Activated CD8-positive, alpha-beta T cell treated with anti-CD3 and anti-CD28 coated beads for 36 hours (primary cell): Measurements from ENCODE around the gene FBN1. TPM values are rescaled to one million over a fixed set of nuclear protein-coding genes. Genes with fewer than 3 reads are reported as not detected.

ENCODE experiments used
- ATAC-seq: fragments of 200-7000 bp; cut with Tn5 transposase; one replicate; pipeline ENCODE4 v1.10.0; 2021; ENCODE audit warnings: mild to moderate bottlenecking, moderate library complexity
- CTCF ChIA-PET: fragments of 350-600 bp; sonication (Branson Sonifier 250); formaldehyde crosslinking; loops from one replicate; lab custom pipeline; 2021; ENCODE audit warnings: antibody characterized with exemption; lab: Charles Lee
- POLR2A ChIA-PET: fragments of 350-600 bp; sonication (Branson Sonifier 250); formaldehyde crosslinking; loops from one replicate; lab custom pipeline; 2021; ENCODE audit warnings: antibody characterized with exemption; lab: Charles Lee
- DNase-seq: peaks from one replicate; pipeline ENCODE4 v3.0.0-alpha.2; 2020
- H3K27ac Mint-ChIP-seq: one replicate; pipeline ENCODE4 v1.8.0; 2021; ENCODE audit warnings: mild to moderate bottlenecking, mixed read lengths
- H3K27me3 Mint-ChIP-seq: one replicate; pipeline ENCODE4 v1.8.0; 2021; ENCODE audit warnings: mixed read lengths
- H3K36me3 Mint-ChIP-seq: one replicate; pipeline ENCODE4 v1.8.0; 2021; ENCODE audit warnings: low read depth, mixed read lengths
- H3K4me1 Mint-ChIP-seq: one replicate; pipeline ENCODE4 v1.8.0; 2021; ENCODE audit warnings: low read depth, mixed read lengths
- H3K4me3 Mint-ChIP-seq: one replicate; pipeline ENCODE4 v1.8.0; 2021; ENCODE audit warnings: mild to moderate bottlenecking, moderate library complexity, mixed read lengths
- H3K9me3 Mint-ChIP-seq: one replicate; pipeline ENCODE4 v1.8.0; 2021; ENCODE audit warnings: mixed read lengths
- intact Hi-C: fragments of 100-400 bp; cut with micrococcal nuclease; formaldehyde crosslinking; loops from one replicate; pipeline ENCODE4 v1.10.0; 2022
- total RNA-seq, 2 experiments: library from RNA; stranded (reverse); gene quantifications; one replicate each; pipeline ENCODE4 v1.2.3, GENCODE V29; 2021
- TF ChIP-seq, protein P1 (sequence below): fragments of 200-600 bp; IDR thresholded peaks from one replicate; pipeline ENCODE4 v1.8.0; 2022; ENCODE audit warnings: antibody characterized with exemption, mild to moderate bottlenecking

Gene FBN1
- total RNA-seq, 2 experiments from 2014 or later, result 0.38 to 0.49 TPM

DNA sequence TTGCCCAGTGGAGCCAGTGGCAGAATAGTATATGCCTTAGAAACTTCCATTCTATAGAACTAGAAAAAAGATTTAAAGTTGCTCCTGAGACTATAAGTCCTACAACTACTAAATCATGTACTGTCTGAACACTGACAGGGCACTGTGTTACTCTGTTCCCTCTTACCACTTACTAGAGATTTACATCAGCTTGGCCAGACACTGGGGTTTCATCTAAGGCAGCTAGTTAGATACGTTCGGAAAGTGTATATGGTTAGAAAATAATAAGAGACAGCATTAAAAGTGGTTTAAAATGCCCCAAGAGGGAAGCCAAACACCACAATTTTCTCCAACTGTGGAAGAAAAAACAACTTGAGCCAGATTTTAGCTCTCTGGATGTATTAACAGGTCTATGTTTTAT, 97.1 kb downstream of the FBN1 start:
- no peaks in the 10 kb centered on the region for H3K27me3 Mint-ChIP-seq
- H3K4me3 Mint-ChIP-seq, result no peak overlapping the region
- no peak for ATAC-seq
- no peaks in the 10 kb centered on the region for H3K4me1 Mint-ChIP-seq
- H3K36me3 Mint-ChIP-seq, result no peaks in the 10 kb centered on the region
- DNase-seq, result no peak
- POLR2A ChIA-PET, result no interaction called here
- H3K9me3 Mint-ChIP-seq, result no peaks in the 10 kb centered on the region
- H3K27ac Mint-ChIP-seq, result no peak overlapping the region
- CTCF ChIA-PET, result no interaction called here
- TF ChIP-seq, protein P1, sequence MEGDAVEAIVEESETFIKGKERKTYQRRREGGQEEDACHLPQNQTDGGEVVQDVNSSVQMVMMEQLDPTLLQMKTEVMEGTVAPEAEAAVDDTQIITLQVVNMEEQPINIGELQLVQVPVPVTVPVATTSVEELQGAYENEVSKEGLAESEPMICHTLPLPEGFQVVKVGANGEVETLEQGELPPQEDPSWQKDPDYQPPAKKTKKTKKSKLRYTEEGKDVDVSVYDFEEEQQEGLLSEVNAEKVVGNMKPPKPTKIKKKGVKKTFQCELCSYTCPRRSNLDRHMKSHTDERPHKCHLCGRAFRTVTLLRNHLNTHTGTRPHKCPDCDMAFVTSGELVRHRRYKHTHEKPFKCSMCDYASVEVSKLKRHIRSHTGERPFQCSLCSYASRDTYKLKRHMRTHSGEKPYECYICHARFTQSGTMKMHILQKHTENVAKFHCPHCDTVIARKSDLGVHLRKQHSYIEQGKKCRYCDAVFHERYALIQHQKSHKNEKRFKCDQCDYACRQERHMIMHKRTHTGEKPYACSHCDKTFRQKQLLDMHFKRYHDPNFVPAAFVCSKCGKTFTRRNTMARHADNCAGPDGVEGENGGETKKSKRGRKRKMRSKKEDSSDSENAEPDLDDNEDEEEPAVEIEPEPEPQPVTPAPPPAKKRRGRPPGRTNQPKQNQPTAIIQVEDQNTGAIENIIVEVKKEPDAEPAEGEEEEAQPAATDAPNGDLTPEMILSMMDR, result no peak
- intact Hi-C loops, result no loop called here

DNA sequence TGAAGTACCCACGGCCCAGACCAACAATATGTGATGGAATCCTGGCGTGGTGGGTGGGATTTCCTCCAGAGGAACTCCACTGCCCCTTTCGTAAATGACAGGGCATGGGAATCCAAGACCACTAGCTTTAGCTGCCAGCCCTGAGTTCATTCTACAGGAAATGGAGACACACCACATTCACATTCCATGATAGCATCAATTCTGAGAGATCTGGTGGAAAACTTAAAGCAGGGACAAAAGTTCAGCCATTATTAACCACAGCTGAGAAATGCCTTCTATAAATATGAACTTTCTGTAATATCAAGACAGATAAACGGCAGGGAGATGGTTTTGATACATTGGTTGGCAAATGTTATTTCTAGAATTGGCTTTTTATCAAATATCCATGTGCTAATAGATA, 98.2 kb downstream of the FBN1 start:
- Mint-ChIP-seq H3K27me3 (no peaks in the 10 kb centered on the region), H3K9me3 (no peaks in the 10 kb centered on the region), H3K27ac (no peak overlapping the region), H3K4me1 (no peaks in the 10 kb centered on the region), H3K4me3 (no peak overlapping the region), H3K36me3 (no peaks in the 10 kb centered on the region)
- TF ChIP-seq, protein P1, result no peak
- ChIA-PET POLR2A (no interaction called here), CTCF (interaction anchor here (0.7 kb wide), 1 partner anchor 107 kb away, joined by 3 read pairs; no protein-coding TSS in a partner anchor)
- ATAC-seq (no peak), DNase-seq (no peak)
- intact Hi-C loops, result no loop called here

DNA sequence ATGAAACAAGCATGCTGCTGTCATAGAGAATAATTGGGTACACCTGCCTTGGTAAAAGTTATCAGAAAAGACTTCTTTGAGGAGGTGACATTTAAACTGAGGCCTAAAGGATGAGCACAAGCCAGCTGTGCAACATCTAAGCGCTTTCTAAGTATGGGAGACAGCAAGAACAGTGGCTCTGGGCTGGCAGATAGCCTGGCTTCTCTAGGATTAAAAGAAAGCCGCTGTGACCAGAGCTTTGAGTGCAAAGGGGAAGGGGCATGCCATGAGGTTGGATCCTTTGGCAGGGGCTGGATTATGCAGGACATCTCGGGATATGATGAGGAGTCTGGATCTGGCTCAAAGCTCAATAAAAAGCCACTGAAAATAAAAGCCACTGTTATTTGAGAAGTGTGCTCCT, 99.2 kb downstream of the FBN1 start:
- POLR2A ChIA-PET, result no interaction called here
- Mint-ChIP-seq H3K4me3 (no peak overlapping the region), H3K9me3 (no peaks in the 10 kb centered on the region), H3K27me3 (no peaks in the 10 kb centered on the region), H3K36me3 (no peaks in the 10 kb centered on the region), H3K4me1 (no peaks in the 10 kb centered on the region), H3K27ac (no peak overlapping the region)
- TF ChIP-seq, protein P1, result no peak
- CTCF ChIA-PET, result no interaction called here
- intact Hi-C loops, result no loop called here
- ATAC-seq, result no peak
- DNase-seq, result no peak

DNA sequence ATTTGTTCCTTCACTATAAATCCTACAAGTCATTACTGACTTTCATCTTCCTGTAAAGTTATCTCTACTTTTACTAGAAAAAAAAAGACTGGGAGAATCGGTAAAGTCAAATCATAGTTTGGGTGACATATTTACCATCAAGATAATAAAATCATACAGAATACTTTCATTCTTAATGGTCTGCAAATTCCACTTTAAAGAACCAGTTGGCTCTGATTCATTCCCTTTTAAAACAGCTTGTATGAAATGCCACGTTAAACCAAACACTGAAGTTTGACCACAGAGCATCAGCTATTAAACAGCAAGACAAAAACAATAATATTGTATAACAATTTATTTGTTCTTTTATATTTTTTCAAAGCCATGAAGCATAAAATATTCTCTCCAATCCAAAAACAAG, 100.7 kb downstream of the FBN1 start:
- ATAC-seq, result no peak
- no peaks in the 10 kb centered on the region for H3K4me1 Mint-ChIP-seq
- H3K9me3 Mint-ChIP-seq, result no peaks in the 10 kb centered on the region
- H3K27me3 Mint-ChIP-seq, result no peaks in the 10 kb centered on the region
- POLR2A ChIA-PET, result no interaction called here
- no peak for DNase-seq
- no peaks in the 10 kb centered on the region for H3K36me3 Mint-ChIP-seq
- intact Hi-C loops, result no loop called here
- CTCF ChIA-PET, result no interaction called here
- TF ChIP-seq, protein P1, result no peak
- H3K4me3 Mint-ChIP-seq, result no peak overlapping the region
- no peak overlapping the region for H3K27ac Mint-ChIP-seq

DNA sequence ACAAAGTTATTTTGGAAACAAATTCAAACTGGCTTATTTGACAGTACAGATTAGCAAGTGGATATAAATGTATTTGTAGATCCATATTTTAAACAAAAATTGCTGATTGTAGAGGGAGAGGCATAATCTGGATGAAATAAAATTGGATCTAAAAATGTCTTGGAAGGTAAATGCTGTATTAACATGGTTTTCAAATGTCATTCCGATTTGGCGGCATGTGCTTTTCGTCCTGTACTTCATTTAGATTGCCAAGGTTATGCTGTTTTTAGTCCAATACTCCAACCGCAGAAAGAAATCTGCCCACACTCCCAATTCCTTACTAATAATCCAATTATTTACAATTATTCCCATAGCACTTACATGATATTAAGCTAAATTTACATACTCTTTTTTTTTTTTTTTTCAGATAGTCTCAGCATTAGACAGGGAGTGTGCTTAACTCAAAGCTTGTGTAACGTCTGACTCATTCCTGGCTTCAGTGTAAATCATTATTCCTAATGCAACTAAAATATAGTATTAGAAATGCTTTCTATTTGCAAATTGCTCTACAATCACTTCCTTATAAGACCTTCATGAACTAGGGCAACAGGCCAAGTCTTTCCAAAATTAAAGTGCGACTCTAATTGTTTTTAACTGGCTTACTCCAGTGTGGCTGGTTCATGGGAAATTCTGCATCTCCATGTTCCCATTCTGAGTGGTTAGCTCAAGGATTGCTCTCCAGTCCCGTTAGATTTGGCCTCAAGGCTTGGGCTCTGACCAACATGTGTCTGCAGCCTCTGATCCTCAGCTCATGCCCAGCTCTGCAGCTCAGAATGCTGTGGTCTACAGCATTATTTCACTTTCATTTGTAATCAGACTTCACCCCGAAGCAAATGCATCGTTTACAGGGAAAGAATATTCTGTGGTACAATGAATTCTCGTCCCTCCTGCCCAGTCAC, 103.9 kb downstream of the FBN1 start:
- POLR2A ChIA-PET, result no interaction called here
- Mint-ChIP-seq H3K4me3 (no peak overlapping the region), H3K9me3 (no peaks in the 10 kb centered on the region), H3K27ac (no peak overlapping the region), H3K36me3 (no peaks in the 10 kb centered on the region), H3K4me1 (no peaks in the 10 kb centered on the region), H3K27me3 (no peaks in the 10 kb centered on the region)
- intact Hi-C loops, result no loop called here
- no peak for DNase-seq
- TF ChIP-seq, protein P1, result no peak
- ATAC-seq, result no peak
- CTCF ChIA-PET, result no interaction called here
